Measurements from ENCODE around the gene ALDH2.
"Not testable (repeated sequence)": the region's sequence is repeated elsewhere in the genome, so short reads cannot be mapped to it uniquely, and the experiment has no call there.

ALDH2 gene

DNA sequence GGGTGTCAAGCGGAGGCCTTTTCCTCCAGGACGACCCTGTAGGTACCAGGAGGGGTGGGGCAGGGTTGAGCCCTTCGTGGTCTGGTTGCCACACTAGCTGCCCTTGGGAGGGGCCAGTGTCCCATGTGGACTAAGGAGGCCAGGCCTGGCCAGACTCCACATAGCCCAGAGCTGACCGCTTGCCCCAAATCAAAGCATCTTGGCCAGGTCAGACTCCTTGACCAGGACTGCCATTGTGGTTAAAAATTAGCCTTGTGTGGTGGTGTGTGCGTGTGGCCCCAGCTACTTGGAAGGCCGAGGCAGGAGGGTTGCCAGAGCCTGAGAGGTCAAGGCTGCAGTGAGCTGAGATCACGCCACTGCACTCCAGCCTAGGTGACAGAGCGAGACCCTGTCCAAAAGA, 24.8 kb downstream of the ALDH2 start:
- no peak for DNase-seq

DNA sequence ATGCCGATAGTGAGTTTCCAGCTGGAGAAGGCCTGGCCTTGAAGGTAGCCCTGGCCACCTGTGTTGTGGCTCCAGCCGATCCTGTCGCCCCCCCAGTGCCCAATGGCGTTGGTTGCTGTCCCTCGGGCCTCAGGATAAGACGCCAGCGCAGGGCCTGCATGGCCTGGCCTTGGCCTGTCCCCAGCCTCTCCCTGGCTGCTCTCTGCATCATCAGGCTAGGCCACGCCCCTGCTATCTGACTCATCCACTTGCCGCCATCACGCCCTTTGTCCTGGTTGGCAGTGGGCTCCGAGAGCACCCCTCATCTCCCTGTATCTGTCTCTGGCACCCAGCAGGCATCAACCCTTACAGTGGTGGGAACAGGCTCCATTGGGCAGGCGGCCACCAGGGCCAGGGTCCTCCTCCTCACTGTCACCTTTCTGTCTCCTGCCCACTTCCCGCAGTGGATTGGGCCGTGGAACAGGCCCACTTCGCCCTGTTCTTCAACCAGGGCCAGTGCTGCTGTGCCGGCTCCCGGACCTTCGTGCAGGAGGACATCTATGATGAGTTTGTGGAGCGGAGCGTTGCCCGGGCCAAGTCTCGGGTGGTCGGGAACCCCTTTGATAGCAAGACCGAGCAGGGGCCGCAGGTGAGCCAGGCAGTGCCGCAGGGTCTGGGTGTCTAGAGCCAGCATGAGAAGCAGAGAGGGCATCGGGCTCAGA, 25.6 kb downstream of the ALDH2 start:
- DNase-seq: no peak

DNA sequence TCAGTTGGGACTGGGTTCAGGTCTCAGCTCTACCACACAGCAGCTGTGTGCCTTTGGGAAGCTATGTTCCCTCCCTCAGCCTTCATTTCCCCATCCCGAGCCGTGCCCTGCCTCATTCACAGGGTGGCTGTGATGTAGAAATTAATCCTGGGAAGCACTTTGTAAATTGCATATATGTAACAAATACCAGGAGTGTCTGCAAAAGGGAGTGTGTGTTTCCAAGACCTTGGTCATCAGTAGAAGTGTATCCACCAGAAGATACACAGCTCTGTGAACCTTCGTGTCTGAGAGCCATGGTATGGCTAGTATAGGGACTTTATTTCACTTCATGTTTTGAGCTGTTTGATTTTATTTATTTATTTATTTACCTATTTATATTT, 26.1 kb downstream of the ALDH2 start:
- no peak for DNase-seq

DNA sequence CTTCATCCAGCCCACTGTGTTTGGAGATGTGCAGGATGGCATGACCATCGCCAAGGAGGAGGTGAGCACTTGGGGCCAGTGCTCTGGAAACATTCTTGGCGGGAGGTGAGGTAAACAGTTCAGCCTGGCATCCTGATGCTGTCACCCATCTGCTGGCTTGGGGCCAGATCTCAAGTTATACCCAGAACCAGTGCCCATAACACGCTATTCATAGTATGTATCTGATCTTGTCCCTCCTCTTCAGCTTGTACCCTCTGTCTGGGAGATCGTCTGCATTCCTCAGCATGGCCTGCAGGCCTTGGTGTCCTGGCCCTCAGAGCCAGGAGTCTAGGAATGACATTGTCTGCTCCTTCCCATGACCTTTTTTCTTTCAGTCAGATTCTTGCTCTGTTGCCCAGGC, 31.4 kb downstream of the ALDH2 start:
- DNase-seq: no peak

DNA sequence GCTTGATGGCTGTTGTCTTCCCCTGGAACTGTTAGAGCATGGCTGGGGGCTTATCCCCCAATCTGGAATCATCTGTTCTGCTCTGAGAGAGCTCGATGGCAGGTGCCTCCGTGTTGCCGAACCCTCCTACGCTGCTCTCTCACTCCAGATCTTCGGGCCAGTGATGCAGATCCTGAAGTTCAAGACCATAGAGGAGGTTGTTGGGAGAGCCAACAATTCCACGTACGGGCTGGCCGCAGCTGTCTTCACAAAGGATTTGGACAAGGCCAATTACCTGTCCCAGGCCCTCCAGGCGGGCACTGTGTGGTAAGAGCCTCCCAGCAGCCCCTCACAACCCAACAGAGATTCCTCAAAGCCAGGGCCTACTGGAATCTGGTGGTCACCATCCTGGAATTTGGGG, 33.0 kb downstream of the ALDH2 start:
- DNase-seq: no peak

DNA sequence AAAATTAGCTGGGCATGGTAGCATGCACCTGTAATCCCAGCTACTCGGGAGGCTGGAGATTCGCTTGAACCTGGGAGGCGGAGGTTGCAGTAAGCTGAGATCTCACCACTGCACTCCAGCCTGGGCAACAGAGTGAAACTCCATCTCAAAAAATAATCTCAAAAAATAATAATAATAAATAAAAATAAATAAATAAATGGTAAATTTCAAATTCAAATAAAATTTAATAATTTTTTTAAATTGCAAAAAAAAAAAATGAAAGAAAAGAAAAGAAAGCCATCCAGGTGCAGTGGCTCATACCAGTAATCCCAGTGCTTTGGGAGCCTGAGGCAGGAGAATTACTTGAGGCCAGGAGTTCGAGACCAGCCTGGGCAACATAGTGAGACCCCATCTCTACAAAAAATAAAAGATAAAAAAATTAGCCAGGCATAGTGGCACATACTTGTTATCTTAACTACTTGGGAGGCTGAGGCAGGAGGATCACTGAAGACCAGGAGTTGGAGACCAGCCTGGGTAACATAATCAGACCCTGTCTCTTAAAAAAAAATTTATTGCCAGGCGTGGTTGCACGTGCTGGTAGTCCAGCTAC, 36.4 kb downstream of the ALDH2 start:
- no peak for DNase-seq

DNA sequence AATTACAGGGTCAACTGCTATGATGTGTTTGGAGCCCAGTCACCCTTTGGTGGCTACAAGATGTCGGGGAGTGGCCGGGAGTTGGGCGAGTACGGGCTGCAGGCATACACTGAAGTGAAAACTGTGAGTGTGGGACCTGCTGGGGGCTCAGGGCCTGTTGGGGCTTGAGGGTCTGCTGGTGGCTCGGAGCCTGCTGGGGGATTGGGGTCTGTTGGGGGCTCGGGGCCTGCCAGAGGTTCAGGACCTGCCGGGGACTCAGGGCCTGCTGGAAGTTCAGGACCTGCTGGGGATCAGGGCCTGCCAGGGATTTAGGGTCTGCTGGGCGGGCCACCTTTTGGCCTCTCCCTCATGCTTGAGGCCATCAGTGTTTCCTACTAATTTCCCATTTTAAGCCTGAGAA, 37.1 kb downstream of the ALDH2 start:
- no peak for DNase-seq

DNA sequence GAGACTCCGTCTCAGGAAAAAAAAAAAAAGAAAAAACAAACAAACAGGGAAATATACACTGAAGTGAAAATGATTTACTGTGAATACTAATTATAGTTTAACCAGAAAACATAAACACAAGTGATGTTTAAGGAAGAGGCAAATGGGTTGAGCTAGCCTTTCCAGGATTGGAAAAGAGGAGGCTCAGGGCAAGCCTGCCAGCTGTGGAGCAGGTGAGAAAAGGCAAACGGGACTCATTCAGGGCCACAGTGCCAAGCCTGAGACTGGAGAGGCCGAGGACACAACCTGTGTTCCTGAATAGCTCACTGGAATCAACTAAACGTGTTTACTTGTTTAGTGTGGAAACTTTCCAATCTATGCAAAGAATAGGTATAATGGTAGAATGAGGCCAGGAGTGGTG, 39.6 kb downstream of the ALDH2 start:
- DNase-seq: no peak

DNA sequence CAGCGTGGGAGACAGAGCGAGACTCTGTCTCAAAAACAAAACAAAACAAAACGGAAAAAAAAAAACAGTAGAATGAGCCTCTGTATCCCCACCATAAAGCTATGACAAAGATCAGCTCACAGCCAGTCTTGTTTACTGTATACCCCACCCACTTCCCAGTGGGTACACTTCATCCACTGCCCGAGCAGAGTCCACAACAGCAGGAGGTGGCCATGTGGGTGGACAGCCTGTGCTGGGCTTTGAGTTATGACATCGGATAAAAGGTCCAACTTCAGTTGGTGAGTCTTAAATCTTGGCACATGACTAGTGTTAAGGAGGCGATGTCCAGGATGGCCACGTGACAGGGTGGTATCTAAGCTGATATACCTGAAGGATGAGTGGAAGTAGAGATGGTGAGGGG, 40.5 kb downstream of the ALDH2 start:
- no peak for DNase-seq

DNA sequence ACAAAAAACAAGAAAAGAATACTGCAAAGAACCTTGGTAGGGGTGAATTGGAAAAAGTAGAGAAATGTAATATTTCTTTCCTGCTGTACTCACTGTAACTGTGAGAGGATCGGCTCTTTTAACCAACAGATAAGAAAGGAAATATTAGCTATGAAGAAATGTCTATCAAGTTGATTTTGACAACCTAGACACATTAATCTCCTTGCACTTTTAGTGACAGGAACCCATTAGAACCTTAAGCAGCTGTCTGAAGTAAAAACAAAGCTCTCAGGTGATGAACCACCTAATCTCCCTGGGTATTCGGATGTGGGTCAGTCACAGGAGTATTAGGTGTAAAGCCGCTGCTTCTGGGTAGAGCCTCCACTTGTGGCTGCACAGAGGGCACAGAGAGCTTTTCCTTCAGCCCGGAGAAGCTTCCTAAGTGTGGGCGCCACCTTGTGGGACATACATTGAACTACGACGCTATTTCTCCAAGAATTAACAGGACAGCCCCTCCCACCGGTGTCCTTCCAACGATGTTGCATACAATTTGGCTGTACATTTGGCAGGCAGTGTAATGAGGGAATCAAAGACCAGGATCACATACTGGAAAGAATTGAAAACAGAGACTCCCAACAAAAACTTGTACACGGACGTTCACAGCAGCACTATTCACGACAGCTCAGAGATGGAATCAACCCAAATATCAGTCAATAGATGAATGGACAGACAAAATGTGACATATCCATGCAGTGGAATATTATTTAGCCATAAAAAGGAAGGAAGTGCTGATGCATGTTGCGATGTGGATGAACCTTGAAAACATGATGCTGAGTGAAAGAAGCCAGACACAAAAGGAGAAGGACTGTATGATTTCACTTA, 46.4 kb downstream of the ALDH2 start:
- DNase-seq: peak in 2 of 4 experiments; percentile 25 to 32

DNA sequence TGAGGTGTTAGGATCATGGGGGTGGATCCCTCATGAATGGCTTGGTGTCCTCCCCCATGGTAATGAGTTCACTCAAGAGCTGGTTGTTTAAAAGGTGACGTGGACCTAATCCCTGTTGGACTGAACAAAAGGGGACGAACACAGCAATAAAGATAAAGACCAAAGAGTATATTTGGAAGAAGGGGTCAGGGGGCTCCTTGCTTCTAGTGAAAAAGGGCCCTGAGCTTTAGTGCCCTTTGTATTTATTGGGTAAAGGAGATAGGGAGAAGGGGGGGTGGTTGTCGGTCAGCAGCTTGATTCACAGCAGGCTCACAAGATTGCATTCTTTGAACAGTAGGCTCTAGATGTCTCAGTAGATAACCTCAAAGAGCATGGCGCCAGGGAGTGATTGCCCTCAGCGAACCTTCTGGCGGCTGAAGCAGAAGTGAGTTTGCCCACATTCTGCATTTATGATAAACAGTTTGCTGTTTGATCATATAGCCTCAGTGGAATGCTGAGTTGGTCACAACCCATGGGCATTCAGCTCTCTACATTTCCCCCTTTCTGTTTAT, 49.4 kb downstream of the ALDH2 start:
- DNase-seq: no peak

DNA sequence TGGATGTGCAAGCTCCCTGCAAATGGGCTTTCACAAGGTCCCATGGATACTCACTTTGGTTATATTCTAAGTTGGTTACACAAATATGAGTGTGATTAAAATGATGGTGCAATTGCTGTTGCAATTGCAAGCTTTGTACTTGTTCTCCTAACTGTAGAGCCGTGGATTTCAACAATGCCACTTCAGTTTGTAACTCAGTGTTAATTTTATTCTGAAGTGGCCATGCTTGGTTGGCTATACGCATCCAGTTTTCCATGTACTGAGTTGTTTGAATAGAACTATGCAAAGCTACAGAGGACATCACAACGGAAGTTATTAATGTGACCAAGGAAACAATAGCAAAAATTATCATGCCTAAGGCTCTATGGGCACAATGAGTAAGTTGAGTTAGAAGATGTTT, 50.2 kb downstream of the ALDH2 start:
- not testable (repeated sequence) for DNase-seq

DNA sequence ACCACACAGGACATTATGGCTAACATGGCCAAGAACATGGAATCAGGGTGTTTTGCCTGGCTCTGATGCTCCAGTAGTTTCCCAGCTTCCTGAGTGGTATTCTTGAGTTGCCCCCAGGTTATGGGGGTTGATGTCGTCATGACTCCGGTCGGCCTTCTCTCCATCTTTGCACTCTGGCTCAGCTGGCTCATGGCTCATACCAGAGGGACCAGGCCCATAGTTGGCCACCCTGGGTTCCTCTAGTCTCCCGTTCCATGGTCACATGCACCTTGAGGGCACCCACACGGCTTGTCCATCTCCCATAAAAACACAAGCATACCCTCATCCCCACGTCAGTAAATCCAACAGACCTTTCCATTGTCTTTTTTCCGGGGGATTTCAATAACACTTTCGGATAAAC, 51.6 kb downstream of the ALDH2 start:
- DNase-seq: no peak

DNA sequence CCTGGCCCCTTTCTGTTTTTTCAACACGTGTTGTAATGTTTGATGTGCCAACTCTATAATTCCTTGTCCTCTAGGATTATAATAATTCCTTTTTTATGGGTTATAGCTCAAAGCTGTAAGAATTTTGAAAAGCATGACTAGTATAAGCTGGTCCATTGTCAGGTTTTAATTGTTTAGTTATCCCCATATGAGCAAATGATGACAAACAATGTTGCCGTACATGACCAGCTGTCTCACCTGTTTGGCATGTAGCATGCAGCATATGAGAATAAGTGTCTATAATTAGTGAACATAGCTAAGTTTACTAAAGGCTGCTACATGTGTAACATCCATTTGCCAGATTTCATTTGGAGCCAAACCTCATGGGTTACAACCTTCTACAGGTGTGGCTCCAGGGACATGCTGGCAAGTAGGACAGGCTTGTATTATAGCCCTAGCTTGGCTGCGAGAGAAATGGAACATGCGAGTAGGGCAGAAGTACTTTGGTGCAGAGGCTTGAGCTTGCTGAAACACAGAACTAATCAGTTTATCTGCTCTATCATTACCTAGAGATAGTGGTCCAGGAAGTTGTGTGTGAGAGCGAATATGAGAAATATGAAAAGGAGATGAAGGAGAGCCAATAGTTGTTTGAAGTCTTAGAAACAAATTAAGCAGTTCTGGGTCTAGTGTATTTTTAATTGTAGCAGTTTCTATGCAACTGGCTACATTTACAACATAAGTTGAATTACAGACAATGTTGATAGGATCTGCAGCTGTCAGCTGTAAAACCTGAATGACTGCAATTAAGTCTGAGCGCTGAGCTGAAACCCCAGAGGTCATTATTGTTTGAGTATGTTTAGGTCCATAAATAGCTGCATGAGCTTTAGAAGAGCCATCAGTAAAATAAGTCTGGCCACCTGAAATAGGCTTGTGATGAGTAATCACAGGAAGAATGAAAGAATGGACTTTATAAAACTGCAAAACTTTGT, 52.7 kb downstream of the ALDH2 start:
- DNase-seq: no peak

DNA sequence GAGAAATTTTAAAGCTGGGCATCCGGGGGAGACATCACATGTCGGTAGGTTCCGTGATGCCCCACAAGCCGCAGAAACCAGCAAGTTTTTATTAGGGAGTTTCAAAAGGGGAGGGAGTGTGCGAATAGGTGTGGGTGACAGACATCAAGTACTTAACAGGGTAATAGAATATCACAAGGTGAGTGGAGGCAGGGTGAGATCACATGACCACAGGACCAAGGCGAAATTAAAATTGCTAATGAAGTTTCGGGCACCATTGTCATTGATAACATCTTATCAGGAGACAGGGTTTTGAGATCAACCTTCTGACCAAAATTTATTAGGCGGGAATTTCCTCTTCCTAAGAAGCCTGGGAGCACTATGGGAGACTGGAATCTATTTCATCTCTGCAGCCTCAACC, 54.1 kb downstream of the ALDH2 start:
- DNase-seq: not testable (repeated sequence)

DNA sequence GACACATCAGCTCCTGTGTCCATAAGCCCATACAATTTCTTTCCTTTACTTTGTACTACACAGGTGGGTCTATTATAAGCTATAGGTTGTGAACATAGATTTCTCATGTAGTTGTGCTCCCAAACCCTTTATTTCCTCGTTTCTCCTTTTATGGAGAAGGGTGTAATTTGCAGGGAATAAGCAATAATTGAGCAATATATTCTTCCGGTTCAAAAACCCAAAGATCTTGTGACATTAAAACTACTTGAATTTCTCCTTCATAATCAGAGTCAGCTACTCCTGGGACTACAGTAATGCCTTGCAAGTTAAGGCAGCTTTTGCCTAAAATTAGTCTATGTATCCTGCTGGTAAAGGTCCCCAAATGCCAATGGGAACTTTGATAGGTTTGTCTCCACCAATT, 56.2 kb downstream of the ALDH2 start:
- no peak for DNase-seq

DNA sequence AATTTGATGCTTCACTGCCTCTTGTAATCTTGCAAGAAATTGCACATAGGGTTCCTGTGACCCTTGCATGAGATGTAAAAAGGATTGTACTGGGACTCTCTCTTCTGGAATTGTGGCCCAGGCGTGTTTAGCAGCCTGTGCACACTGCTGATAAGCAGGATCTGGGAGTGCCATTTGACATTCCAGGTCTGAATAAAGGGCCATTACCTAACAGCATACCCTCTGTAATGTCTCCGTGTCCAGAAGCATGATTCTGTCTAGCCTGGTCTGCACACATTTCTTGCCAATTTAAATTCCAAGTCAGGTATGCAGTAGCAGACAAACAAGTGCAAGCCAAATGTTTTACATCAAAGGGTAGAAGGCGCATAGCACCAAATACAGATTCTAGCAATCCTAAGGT, 57.2 kb downstream of the ALDH2 start:
- DNase-seq: no peak

DNA sequence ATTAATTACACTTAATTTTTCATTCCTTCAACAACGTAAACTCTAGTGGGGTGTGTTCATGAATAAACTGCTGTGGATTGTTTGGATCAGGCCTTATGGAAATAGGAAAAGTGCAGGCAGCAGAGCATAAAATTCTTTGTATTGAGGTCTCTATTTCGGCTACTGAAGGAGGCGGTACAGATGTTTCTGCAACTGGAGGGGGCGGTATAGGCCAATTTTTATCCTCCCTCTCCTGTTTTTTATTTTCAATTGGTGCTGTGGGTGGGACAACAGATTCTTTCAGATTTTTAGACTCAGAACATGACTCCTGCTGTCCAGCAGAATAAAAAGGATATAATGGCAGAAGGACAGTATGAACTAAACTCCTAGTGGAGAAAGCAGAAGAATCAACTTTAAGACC, 57.6 kb downstream of the ALDH2 start:
- DNase-seq: not testable (repeated sequence)

DNA sequence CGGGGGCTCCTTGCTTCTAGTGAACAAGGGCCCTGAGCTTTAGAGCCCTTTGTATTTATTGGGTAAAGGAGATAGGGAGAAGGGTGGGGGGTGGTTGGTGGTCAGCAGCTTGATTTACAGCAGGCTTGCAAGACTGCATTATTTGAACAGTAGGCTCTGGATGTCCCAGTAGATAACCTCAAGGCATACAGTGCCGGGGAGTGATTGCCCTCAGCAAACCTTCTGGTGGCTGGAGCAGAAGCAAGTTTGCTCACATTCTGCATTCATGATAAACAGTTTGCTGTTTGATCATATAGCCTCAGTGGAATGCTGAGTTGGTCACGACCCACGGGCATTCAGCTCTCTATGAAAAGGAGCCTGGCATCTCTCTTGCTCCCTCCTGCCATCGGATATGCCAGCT, 58.8 kb downstream of the ALDH2 start:
- no peak for DNase-seq

DNA sequence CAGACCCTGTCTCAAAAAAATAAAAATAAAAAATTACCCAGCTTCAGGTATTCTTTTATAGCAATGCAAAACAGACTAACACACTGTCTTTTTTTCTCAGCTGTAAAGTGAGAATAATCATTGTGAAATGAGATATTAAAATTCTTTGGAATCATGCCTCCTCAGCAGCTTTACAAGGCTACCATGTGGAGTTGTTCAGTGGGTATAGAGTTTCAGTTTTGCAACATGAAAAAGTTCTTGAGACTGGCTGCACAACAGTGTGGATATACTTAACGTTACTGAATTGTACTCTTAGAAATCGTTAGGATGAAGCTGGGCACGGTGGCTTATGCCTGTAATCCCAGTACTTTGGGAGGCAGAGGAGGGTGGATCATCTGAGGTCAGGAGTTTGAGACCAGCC, 59.6 kb downstream of the ALDH2 start:
- DNase-seq: no peak

DNA sequence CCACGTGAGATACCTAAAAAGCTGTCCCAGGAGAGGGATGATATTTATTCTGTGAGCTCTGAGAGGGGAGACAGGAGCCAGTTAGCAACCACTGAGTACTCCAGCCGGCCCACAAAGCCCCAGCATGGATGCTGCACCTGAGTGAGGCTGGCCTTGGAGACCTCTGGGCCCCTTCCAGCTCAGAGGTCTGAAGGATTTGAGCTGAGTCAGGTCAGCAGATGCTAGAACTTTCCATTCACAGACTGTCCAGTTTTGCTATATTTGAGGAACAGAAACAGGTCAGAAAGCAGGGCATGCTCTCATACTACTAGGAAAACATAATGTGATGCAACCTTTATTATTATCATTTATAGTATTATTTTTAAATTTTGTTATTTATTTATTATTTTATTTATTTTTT, 60.3 kb downstream of the ALDH2 start:
- DNase-seq: no peak

DNA sequence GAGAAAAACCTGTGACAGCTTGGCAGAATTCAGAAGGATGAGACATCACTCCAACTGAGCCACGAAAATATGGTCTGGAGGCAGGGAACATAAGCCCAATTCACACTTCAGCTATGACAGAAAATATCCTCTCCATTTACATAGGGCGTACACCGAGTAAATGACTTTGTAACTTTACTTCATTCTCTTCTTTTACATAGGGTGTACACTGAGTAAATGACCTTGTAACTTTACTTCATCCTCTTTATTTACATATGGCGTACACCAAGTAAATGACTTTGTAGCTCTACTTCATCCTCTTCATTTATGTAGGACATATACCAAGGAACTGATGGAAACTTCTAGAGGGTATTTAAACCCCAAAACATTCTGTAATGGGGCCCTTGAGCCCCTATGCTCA, 61.2 kb downstream of the ALDH2 start:
- no peak for DNase-seq
